22Rv1 (cell line): ENCODE results near the gene SRXN1.

Experiments used
- ZFX ChIP-seq: fragments of 450-650 bp; IDR thresholded peaks from 2 replicates; pipeline ENCODE4 v1.6.1; 2017; ENCODE audit warnings: antibody characterized with exemption, borderline replicate concordance
- TF ChIP-seq, protein P1 (sequence below): fragments of 450-650 bp; IDR thresholded peaks from 2 replicates; pipeline ENCODE4 v1.5.1; 2017; ENCODE audit warnings: mild to moderate bottlenecking

DNA sequence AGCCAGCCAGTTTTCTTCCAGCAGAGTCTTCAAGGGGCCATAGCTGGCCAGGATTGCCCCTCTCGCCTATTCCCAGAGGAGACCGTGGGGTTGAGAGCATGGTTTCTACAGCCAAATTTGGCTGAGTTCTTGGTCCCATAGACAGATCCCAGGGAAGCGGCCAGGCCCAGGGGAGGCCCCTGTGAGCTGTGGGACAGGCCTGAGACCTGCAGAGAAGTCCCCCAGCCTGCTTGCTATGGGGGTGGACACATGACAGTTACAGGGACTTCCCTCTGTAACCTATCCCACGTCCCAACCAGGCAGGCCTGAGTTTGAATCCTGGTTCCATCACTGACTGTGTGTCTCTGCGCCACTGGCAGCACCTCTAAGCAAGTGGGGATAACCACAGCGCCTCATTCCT lies 45.5 kb downstream of the SRXN1 start:
- TF ChIP-seq, protein P1, sequence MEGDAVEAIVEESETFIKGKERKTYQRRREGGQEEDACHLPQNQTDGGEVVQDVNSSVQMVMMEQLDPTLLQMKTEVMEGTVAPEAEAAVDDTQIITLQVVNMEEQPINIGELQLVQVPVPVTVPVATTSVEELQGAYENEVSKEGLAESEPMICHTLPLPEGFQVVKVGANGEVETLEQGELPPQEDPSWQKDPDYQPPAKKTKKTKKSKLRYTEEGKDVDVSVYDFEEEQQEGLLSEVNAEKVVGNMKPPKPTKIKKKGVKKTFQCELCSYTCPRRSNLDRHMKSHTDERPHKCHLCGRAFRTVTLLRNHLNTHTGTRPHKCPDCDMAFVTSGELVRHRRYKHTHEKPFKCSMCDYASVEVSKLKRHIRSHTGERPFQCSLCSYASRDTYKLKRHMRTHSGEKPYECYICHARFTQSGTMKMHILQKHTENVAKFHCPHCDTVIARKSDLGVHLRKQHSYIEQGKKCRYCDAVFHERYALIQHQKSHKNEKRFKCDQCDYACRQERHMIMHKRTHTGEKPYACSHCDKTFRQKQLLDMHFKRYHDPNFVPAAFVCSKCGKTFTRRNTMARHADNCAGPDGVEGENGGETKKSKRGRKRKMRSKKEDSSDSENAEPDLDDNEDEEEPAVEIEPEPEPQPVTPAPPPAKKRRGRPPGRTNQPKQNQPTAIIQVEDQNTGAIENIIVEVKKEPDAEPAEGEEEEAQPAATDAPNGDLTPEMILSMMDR, result no peak
- TF ChIP-seq ZFX, result no peak
